ENCODE data around the gene PDCD4.

The PDCD4 gene

DNA sequence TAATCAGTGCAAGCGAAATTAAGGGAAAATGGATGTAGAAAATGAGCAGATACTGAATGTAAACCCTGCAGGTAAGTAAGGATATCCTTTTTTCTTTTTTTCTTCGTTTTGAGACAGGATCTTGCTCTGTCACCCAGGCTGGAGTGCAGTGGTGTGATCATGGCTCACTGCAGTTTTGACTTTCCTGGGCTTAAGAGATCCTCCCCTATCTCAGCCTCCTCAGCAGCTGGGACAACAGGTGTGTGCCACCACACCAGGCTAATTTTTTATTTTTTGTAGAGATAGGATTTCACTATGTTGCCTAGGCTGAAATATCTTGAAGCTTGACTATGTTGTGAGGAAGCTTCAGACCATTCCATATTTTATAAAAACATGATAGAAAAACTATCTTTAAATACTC, 4.3 kb downstream of the PDCD4 start:
- Histone ChIP-seq H3K4me3 (ENCODE audit: low read length) (no peak overlapping the region), H3K9ac (ENCODE audit: low read length) (no peak overlapping the region), H3K27ac (ENCODE audit: low read length) (no peak overlapping the region), H3K36me3 (ENCODE audit: control insufficient read depth, low read depth, low read length) (no peaks in the 10 kb centered on the region), H3K27me3 (ENCODE audit: control insufficient read depth, insufficient read depth, low read length) (no peaks in the 10 kb centered on the region), H3K4me1 (ENCODE audit: control insufficient read depth, low read depth, low read length) (peaks cover 13% of the 10 kb centered on the region), H3K9me3 (ENCODE audit: control insufficient read depth, low read depth, low read length) (no peaks in the 10 kb centered on the region)

- Histone ChIP-seq H3K9me3 (ENCODE audit: control insufficient read depth, low read depth, low read length) (no peaks in the 10 kb centered on the region), H3K36me3 (ENCODE audit: control insufficient read depth, low read depth, low read length) (peaks cover under 1% of the 10 kb centered on the region), H3K4me1 (ENCODE audit: control insufficient read depth, low read depth, low read length) (peaks cover 8% of the 10 kb centered on the region), H3K27me3 (ENCODE audit: control insufficient read depth, insufficient read depth, low read length) (no peaks in the 10 kb centered on the region), H3K4me3 (ENCODE audit: low read length) (no peak overlapping the region), H3K27ac (ENCODE audit: low read length) (no peak overlapping the region), H3K9ac (ENCODE audit: low read length) (no peak overlapping the region)
These were observed 5.1 kb downstream of the PDCD4 start for GRCh38 chr10:110876788-110877187.

DNA sequence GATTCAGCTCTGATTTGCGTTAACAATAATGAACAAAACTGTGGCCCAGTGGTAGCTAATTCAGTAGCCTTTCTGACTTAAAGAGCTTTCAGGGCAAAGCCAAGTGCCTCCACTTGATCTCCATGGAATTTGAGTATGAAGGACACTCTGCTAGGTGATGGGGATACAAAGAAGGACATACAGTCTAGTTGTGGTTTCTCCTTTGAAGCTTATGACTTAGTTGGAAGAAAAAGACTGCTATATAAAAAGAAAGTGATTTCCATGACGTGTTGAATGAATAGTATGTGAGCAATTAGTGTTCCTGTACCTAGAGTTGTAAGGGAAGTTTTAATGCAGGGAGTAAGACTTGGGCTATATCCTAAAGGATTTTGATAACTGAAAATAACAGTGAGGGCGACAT, 8.3 kb downstream of the PDCD4 start:
- no peak overlapping the region for H3K4me3 ChIP-seq (ENCODE audit: low read length)
- H3K27me3 ChIP-seq (ENCODE audit: control insufficient read depth, insufficient read depth, low read length) = no peaks in the 10 kb centered on the region
- no peak overlapping the region for H3K27ac ChIP-seq (ENCODE audit: low read length)

DNA sequence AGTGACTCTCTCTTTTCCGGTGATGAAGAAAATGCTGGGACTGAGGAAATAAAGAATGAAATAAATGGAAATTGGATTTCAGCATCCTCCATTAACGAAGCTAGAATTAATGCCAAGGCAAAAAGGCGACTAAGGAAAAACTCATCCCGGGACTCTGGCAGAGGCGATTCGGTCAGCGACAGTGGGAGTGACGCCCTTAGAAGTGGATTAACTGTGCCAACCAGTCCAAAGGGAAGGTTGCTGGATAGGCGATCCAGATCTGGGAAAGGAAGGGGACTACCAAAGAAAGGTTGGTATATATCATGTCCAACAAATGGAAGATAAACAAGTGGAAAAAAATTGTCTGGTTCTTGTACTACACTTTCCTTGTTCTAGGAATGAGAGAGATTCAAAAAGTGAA, 9.5 kb downstream of the PDCD4 start:
- Histone ChIP-seq H3K27ac (ENCODE audit: low read length) (no peak overlapping the region), H3K27me3 (ENCODE audit: control insufficient read depth, insufficient read depth, low read length) (no peaks in the 10 kb centered on the region), H3K9ac (ENCODE audit: low read length) (no peak overlapping the region), H3K4me1 (ENCODE audit: control insufficient read depth, low read depth, low read length) (no peaks in the 10 kb centered on the region), H3K36me3 (ENCODE audit: control insufficient read depth, low read depth, low read length) (peaks cover 7% of the 10 kb centered on the region), H3K4me3 (ENCODE audit: low read length) (no peak overlapping the region), H3K9me3 (ENCODE audit: control insufficient read depth, low read depth, low read length) (no peaks in the 10 kb centered on the region)

More for the DNA sequence above, 8.3 kb downstream of the PDCD4 start:
- Histone ChIP-seq H3K9ac (ENCODE audit: low read length) (no peak overlapping the region), H3K9me3 (ENCODE audit: control insufficient read depth, low read depth, low read length) (no peaks in the 10 kb centered on the region), H3K4me1 (ENCODE audit: control insufficient read depth, low read depth, low read length) (no peaks in the 10 kb centered on the region), H3K36me3 (ENCODE audit: control insufficient read depth, low read depth, low read length) (peaks cover 5% of the 10 kb centered on the region)

DNA sequence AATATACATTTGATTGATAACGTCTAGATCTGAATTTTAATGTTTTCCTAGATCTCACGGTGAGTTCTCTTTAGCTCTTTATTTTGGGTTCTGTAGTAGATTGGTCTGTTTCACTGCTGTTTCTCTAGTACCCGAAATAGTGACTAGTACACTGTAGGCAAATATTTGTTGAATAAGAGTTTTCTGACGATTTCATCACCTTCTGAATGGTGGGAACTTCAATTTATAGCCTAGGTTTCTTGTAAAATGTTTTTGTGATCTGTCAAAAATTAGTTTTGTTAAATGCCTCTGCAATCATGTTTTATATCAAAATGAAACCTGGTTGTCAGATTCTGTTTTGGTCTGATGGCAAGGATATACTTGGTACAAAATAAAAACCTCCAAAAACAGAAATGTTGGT, 10.2 kb downstream of the PDCD4 start:
- no peaks in the 10 kb centered on the region for H3K27me3 ChIP-seq (ENCODE audit: control insufficient read depth, insufficient read depth, low read length)
- H3K4me1 ChIP-seq (ENCODE audit: control insufficient read depth, low read depth, low read length) = no peaks in the 10 kb centered on the region
- H3K27ac ChIP-seq (ENCODE audit: low read length) = no peak overlapping the region
- peaks cover 7% of the 10 kb centered on the region for H3K36me3 ChIP-seq (ENCODE audit: control insufficient read depth, low read depth, low read length)
- H3K9ac ChIP-seq (ENCODE audit: low read length) = no peak overlapping the region
- H3K9me3 ChIP-seq (ENCODE audit: control insufficient read depth, low read depth, low read length) = no peaks in the 10 kb centered on the region
- no peak overlapping the region for H3K4me3 ChIP-seq (ENCODE audit: low read length)

GRCh38 chr10:110883924-110884323, 12.2 kb downstream of the PDCD4 start:
- Histone ChIP-seq H3K4me3 (ENCODE audit: low read length) (no peak overlapping the region), H3K36me3 (ENCODE audit: control insufficient read depth, low read depth, low read length) (peaks cover 12% of the 10 kb centered on the region), H3K27me3 (ENCODE audit: control insufficient read depth, insufficient read depth, low read length) (no peaks in the 10 kb centered on the region), H3K4me1 (ENCODE audit: control insufficient read depth, low read depth, low read length) (no peaks in the 10 kb centered on the region), H3K9me3 (ENCODE audit: control insufficient read depth, low read depth, low read length) (no peaks in the 10 kb centered on the region), H3K27ac (ENCODE audit: low read length) (no peak overlapping the region), H3K9ac (ENCODE audit: low read length) (no peak overlapping the region)

DNA sequence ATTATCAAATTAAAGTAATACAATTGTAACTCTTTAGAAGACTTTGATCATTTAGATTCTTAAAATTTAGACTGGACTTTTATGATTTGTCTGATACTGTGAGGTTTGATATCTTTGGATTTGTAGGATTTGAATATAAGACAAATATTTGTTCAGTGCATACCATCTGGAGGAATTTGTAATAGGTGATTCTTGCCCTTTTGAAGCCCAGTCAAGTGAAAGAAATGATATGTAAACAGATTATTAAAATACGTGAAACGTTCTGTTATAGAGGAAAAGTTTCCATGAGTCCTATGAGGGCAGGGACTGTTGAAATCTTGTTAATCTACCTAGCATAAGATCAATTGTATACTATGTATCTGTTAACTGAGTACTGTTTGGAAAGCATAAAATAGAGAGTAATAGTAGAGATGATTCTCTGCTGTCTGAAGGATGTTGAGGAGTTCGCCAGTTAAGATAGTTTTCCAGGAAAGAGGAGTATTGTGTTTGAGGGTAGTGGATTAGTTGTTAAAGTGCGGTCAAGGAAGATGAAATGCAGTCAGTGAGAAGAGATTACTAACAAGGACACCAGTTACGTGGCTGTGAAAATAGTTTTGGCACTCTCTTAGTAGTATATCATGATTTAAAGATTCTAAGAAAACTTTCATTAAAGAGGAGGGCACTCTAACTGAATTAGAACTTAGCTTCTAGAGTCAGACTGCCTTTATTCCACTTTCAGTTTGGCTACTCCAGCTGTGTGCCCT, 14.4 kb downstream of the PDCD4 start:
- Histone ChIP-seq H3K36me3 (ENCODE audit: control insufficient read depth, low read depth, low read length) (peaks cover 22% of the 10 kb centered on the region), H3K4me1 (ENCODE audit: control insufficient read depth, low read depth, low read length) (no peaks in the 10 kb centered on the region), H3K4me3 (ENCODE audit: low read length) (no peak overlapping the region), H3K27ac (ENCODE audit: low read length) (no peak overlapping the region), H3K9me3 (ENCODE audit: control insufficient read depth, low read depth, low read length) (no peaks in the 10 kb centered on the region), H3K9ac (ENCODE audit: low read length) (no peak overlapping the region), H3K27me3 (ENCODE audit: control insufficient read depth, insufficient read depth, low read length) (no peaks in the 10 kb centered on the region)

DNA sequence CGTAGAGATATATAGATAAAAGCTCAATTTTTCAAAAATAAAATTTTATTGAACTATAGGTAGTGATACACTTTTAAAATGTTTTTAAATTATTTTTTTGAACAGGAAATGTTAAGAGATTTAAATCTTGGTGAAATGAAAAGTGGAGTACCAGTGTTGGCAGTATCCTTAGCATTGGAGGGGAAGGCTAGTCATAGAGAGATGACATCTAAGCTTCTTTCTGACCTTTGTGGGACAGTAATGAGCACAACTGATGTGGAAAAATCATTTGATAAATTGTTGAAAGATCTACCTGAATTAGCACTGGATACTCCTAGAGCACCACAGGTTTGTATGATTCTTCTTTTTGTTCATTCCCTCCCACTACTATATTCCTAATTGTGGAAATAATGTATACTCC, 15.8 kb downstream of the PDCD4 start:
- Histone ChIP-seq H3K9ac (ENCODE audit: low read length) (no peak overlapping the region), H3K27me3 (ENCODE audit: control insufficient read depth, insufficient read depth, low read length) (no peaks in the 10 kb centered on the region), H3K4me3 (ENCODE audit: low read length) (no peak overlapping the region), H3K36me3 (ENCODE audit: control insufficient read depth, low read depth, low read length) (peaks cover 18% of the 10 kb centered on the region), H3K9me3 (ENCODE audit: control insufficient read depth, low read depth, low read length) (no peaks in the 10 kb centered on the region), H3K4me1 (ENCODE audit: control insufficient read depth, low read depth, low read length) (no peaks in the 10 kb centered on the region), H3K27ac (ENCODE audit: low read length) (no peak overlapping the region)

- peaks cover 26% of the 10 kb centered on the region for H3K36me3 ChIP-seq (ENCODE audit: control insufficient read depth, low read depth, low read length)
- no peak overlapping the region for H3K27ac ChIP-seq (ENCODE audit: low read length)
- no peaks in the 10 kb centered on the region for H3K27me3 ChIP-seq (ENCODE audit: control insufficient read depth, insufficient read depth, low read length)
These were observed 21.0 kb downstream of the PDCD4 start for GRCh38 chr10:110892602-110893288.

DNA sequence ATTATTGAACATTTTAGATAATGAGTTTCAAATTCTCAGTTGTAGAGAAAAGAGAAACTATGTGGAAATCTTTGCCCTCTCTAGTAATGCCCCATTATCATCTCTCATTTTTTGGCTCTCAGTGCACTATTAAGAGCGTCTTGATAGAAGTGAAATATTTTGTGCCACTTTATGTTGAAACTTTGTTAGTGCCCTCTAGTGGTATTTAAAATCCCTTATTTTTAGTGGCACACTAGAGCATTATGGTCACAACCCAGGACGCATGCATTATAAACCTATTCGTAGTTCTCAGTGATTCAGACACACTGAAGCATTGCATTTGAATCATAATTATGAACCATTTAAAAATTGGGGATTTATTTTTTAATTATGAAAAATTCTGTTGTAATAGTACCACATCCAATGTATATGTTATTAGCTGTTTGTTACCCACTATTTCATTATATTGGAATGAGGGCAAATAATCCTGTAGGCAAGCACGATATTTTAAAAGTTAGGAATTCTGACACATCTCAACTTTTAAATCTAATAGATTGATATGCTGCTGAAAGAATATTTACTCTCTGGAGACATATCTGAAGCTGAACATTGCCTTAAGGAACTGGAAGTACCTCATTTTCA, 21.9 kb downstream of the PDCD4 start:
- no peak overlapping the region for H3K9ac ChIP-seq (ENCODE audit: low read length)
- H3K4me3 ChIP-seq (ENCODE audit: low read length) = no peak overlapping the region
- H3K27ac ChIP-seq (ENCODE audit: low read length) = no peak overlapping the region
- H3K9me3 ChIP-seq (ENCODE audit: control insufficient read depth, low read depth, low read length) = no peaks in the 10 kb centered on the region
- H3K27me3 ChIP-seq (ENCODE audit: control insufficient read depth, insufficient read depth, low read length) = no peaks in the 10 kb centered on the region
- H3K36me3 ChIP-seq (ENCODE audit: control insufficient read depth, low read depth, low read length) = peaks cover 24% of the 10 kb centered on the region
- no peaks in the 10 kb centered on the region for H3K4me1 ChIP-seq (ENCODE audit: control insufficient read depth, low read depth, low read length)

More at GRCh38 chr10:110892602-110893288, 21.0 kb downstream of the PDCD4 start:
- no peak overlapping the region for H3K4me3 ChIP-seq (ENCODE audit: low read length)
- no peaks in the 10 kb centered on the region for H3K4me1 ChIP-seq (ENCODE audit: control insufficient read depth, low read depth, low read length)
- no peak overlapping the region for H3K9ac ChIP-seq (ENCODE audit: low read length)
- no peaks in the 10 kb centered on the region for H3K9me3 ChIP-seq (ENCODE audit: control insufficient read depth, low read depth, low read length)

DNA sequence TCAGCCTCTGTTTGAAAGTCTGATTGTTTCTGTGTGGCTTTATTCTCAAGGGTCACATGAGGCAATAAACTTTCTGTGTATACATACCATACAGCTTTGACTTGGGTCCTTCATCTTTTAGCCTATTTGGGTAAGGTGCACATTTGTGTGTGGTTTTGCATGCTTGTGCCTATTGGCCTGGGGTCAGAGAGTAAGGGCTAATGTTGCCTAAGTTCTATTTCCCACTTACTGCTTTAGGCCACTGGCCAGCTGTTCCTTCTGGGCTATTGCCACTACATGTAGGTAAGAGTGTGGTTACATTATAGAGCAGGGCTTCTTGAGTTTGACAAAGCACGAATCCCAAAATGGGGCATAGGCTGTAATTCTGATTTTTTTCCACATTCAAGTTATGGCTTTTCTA, 25.5 kb downstream of the PDCD4 start:
- no peaks in the 10 kb centered on the region for H3K27me3 ChIP-seq (ENCODE audit: control insufficient read depth, insufficient read depth, low read length)
- H3K27ac ChIP-seq (ENCODE audit: low read length) = no peak overlapping the region
- H3K36me3 ChIP-seq (ENCODE audit: control insufficient read depth, low read depth, low read length) = peaks cover 25% of the 10 kb centered on the region

More for the DNA sequence above, 25.5 kb downstream of the PDCD4 start:
- H3K4me1 ChIP-seq (ENCODE audit: control insufficient read depth, low read depth, low read length) = no peaks in the 10 kb centered on the region
- H3K9me3 ChIP-seq (ENCODE audit: control insufficient read depth, low read depth, low read length) = no peaks in the 10 kb centered on the region
- no peak overlapping the region for H3K9ac ChIP-seq (ENCODE audit: low read length)
- no peak overlapping the region for H3K4me3 ChIP-seq (ENCODE audit: low read length)
